Omental fat pad (tissue), 4 donors: ENCODE measurements around the gene ACTG1. TPM values are rescaled to one million over a fixed set of nuclear protein-coding genes. Genes with fewer than 3 reads are reported as not detected.
"Not testable (repeated sequence)": the region's sequence is repeated elsewhere in the genome, so short reads cannot be mapped to it uniquely, and the experiment has no call there.

Experiments used
- ATAC-seq: fragments of 150-250 bp; one replicate; pipeline ENCODE4 v1.9.1; 2016; ENCODE audit warnings: mild to moderate bottlenecking, moderate library complexity; ENCODE audit not compliant: low FRiP score
- DNase-seq: peaks from one replicate; pipeline ENCODE4 v3.0.0-alpha.2; 2019; ENCODE audit warnings: low spot score
- total RNA-seq, 4 donors: library from RNA; depleted of rRNA; stranded (reverse); fragments of >200 nt; gene quantifications; one replicate each; pipeline ENCODE4 v1.1.0, GENCODE V29; 2016
- TF ChIP-seq, protein P1 (sequence below), 3 donors: fragments of 450-650 bp; IDR thresholded peaks; one replicate each; pipeline ENCODE4 v1.5.1; 2016 to 2017; ENCODE audit warnings: antibody characterized with exemption in 3 of 3, mild to moderate bottlenecking in 3 of 3, moderate library complexity in 2 of 3

The ACTG1 gene
- total RNA-seq, 4 donors from 2014 or later = 1,930 to 4,437 (median 3,125) TPM

DNA sequence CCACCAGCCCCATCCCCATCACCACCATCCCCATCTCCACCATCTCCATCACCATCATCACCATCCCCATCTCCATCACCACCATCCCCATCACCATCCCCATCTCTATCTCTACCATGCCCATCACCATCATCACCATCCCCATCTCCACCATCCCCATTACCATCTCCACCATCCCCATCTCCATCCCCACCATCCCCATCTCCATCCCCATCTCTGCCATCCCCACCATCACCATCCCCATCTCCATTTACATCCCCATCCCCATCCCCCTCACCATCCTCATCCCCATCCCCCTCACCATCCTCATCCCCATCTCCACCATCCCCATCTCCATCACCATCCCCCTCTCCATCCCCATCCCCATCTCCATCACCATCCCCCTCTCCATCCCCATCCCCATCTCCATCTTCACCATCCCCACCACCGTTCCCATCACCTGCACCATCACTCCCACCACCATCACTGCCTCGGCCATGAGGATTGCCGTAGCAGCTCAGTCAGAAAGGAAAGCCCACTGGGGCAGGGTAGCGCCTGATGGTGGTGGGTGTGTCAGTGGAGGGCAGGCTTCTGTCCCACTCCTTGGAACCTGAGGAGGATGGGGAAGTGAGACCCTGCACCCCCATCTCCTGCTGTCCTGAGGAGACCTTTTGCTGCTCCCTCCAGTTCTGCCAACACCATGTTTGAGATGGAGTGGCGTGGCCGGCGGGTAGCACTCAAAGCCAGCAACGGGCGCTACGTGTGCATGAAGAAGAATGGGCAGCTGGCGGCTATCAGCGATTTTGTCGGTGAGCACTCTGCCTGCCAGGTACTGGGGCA lies 23.1 kb upstream of the ACTG1 start:
- no peak for DNase-seq
- TF ChIP-seq, protein P1, sequence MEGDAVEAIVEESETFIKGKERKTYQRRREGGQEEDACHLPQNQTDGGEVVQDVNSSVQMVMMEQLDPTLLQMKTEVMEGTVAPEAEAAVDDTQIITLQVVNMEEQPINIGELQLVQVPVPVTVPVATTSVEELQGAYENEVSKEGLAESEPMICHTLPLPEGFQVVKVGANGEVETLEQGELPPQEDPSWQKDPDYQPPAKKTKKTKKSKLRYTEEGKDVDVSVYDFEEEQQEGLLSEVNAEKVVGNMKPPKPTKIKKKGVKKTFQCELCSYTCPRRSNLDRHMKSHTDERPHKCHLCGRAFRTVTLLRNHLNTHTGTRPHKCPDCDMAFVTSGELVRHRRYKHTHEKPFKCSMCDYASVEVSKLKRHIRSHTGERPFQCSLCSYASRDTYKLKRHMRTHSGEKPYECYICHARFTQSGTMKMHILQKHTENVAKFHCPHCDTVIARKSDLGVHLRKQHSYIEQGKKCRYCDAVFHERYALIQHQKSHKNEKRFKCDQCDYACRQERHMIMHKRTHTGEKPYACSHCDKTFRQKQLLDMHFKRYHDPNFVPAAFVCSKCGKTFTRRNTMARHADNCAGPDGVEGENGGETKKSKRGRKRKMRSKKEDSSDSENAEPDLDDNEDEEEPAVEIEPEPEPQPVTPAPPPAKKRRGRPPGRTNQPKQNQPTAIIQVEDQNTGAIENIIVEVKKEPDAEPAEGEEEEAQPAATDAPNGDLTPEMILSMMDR (IDR thresholded peaks at IDR 0.05) = no peak
- ATAC-seq = no peak

- TF ChIP-seq, protein P1 (IDR thresholded peaks at IDR 0.05) = no peak
- DNase-seq = no peak
- no peak for ATAC-seq
These were observed 22.4 kb upstream of the ACTG1 start for GRCh38 chr17:81535007-81535328.

DNA sequence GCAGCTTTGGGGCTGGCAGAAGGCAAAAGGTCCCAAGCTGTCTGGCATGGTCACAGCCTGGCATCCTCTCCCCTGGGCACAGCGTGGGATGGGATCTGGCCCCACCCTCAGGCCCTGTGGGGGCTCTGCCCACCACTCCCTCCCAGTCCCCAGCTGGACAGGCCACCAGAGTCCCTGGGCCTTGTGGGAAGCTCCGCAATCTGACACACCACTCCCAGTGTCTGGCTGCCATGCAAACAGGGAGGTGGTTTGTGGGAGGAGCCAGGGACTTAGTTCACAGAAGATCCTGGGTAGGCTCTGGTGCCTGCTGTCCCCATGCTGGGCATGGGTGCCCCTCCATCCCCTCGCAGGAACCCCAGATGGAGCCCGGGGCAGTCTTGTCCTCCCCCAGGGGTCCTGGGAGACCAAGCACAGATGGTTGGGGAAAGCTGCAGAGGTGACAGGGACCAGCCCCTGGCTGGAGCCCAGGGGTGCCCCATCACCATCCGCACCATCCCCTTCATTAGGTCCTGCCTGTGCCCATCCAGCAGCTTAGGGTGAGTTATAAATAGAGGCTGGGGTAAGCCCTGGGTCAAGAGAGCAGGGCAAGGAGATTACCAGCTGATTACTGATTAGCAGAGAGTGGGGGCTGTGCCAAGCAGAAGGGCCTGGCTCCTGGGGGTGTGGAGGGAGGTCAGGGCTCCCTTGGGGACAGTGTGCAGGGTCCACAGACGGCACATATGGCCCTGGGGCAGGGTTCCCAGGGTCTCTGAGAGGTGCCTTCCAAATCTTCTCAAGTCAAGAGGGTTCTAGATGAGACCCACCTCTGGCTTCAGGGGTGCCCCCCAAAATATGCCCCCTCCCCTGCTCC lies 21.8 kb upstream of the ACTG1 start:
- TF ChIP-seq, protein P1 (IDR thresholded peaks at IDR 0.05) = no peak
- ATAC-seq (no peak), DNase-seq (no peak)

GRCh38 chr17:81533339-81534141 lies 20.9 kb upstream of the ACTG1 start:
- ATAC-seq (no peak), DNase-seq (no peak)
- TF ChIP-seq, protein P1 (IDR thresholded peaks at IDR 0.05) = no peak

DNA sequence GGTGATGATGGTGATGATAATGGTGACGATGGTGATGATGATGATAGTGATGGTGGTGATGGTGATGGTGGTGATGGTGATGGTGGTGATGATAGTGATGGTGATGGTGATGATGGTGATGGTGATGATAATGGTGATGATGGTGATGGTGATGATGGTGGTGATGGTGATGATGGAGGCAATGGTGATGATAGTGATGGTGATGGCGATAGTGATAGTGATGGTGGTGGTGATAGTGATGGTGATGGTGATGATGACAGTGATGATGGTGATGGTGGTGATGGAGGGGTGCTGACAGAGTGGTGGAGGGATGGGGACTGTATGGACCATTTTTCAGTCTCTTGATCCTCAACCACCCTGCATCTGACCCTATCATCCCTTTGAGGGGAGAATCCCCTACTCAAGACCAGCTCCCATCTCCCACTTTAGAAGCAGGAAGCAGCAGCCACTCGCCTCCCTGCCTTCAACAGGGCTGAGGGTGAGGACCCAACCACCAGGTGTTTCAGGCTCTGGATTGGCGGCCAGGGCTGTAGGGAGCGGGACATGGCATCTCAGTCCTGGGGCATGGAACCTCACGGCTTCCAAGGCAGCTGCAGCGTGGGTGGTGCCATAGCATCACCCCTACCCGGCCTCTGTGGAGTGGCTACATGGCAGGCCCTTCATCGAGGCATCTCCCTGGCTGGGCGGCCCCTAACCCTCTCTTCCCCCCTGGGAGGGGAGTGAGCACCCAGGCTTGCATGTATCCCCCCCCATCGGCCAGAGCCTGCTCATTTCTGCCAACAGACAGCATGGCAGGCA lies 20.1 kb upstream of the ACTG1 start:
- DNase-seq (no peak), ATAC-seq (no peak)
- TF ChIP-seq, protein P1 (IDR thresholded peaks at IDR 0.05) = no peak

DNA sequence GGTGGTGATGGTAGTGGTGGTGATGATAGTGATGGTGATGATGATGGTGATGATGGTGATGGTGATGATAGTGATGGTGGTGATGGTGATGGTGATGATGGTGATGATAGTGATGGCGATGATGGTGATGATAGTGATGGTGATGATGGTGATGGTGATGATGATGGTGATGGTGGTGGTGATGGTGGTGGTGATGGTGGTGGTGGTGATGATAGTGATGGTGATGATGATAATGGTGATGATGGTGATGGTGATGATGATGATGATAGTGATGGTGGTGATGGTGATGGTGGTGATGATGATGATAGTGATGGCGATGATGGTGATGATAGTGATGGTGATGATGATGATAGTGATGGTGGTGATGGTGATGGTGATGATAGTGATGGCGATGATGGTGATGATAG lies 19.4 kb upstream of the ACTG1 start:
- DNase-seq, ATAC-seq: not testable (repeated sequence)

- DNase-seq, ATAC-seq: not testable (repeated sequence)
These were observed 18.4 kb upstream of the ACTG1 start for GRCh38 chr17:81531013-81531412.
